HG03060 (cell line): ENCODE results near the gene FADS1.

Source experiments
- ATAC-seq: cut with Tn5 transposase; IDR thresholded peaks from one replicate; pipeline ENCODE4 v1.9.1; 2021; ENCODE audit warnings: low read depth, moderate number of reproducible peaks; ENCODE audit not compliant: unreplicated experiment

FADS1 gene

DNA sequence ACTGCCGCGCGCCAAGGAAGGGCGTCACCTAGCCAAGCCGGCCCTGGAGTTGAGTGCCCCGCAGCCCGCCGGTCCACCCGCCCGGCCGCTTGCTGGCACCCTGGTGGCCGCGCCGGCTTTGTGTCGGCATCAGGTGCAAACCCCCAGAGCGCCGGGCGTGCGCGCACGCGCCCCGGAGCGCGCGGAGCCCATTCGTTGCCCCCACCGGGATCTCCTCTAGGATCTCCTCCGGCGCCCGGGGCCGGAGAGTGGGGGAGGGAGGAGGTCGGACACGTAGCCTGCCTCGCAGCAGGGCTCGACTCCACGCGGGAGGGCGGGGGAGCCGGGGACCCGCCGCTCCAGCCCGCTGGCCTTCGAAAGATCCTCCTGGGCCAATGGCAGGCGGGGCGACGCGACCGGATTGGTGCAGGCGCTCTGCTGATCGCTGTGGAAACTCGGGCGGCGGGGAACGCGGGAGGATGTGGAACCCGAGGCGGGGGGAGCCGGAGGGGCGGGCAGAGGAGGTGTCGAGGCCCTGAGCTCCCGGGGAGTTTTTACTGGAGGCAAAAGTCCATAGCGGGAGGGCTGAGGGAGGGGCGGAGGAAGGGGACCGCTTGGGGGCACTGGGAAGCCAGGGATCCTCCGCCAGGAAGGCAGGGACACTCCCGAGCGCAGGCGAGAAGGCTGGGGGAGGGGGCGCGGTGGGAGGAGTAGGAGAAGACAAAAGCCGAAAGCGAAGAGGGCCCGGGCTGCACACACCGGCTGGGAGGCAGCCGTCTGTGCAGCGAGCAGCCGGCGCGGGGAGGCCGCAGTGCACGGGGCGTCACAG is 11.0 kb upstream of the FADS1 start, which contains the start of gene FADS2:
FADS2 (plus strand) TSS at position 730 of the 808 bp plus-strand sequence. CDS start 91 bp downstream, outside the sequence.
- no peak for ATAC-seq

- no peak for ATAC-seq
These were observed 10.2 kb upstream of the FADS1 start for GRCh38 chr11:61826930-61827570.

DNA sequence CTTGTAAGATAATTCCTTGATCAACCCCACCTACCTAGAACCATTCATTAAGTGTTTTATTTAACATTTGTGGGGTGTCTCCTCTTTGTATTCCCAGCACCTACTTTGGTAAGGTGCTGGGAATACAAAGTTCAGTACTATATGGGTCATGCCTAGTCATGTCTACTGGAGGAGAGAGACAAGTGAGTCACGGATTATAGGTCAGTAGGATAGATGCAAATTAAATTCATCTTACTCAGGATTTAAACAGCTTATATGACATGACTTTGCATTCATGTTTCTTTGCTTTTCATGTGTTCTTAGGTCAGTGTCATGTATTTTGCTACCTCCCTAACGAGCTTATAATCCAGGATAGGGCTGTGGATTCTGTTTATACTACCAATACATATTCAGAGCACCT is 3.4 kb upstream of the FADS1 start:
- no peak for ATAC-seq

- ATAC-seq, result no peak
These were observed 834 bp upstream of the FADS1 start for GRCh38 chr11:61817471-61818202.

DNA sequence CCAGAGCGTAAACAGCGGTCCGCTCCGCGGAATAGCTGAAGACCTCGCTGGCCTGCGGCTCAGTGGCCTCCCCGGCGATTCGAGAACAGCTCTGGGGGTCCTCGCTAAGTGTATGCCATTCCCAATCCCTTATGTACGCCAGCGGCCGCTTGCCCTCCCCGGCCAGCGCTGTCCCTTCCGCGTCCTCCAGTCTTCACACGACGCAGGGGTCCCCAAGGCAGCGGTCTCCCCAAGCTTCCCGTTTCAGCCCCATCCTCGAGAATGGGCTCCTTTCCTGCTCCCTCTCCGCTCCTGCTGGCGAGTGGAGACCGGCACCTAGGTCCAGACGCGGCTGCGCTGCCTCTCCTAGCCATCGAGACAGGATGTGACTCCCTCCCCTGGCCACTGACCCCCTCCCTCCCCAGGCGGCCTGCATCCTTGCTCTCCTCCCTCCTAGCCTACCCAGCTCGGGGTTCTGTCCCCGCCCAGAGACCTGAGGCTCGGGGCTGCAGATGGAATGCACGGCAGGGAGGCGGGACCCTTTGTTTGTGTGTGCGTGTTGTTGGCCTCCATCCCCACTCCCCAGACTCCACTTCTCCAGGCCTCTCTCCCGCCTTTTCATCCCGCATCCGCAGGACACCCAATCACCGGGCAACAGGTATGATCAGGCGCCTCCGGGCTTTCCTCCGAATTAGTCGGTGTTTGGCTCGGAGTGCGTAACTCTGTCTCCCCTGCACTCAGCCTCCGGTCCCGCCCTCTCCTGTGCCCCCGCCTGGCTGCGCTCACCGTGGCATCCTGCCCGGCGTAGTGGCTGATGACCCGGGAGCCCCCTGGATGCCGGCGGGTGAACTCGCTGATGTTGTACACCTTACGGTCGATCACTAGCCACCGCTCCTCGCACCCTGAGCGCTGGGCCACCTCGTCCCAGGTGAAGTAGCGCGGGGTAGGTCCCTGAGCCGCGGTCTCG is 740 bp downstream of the FADS1 start:
- ATAC-seq, result no peak

DNA sequence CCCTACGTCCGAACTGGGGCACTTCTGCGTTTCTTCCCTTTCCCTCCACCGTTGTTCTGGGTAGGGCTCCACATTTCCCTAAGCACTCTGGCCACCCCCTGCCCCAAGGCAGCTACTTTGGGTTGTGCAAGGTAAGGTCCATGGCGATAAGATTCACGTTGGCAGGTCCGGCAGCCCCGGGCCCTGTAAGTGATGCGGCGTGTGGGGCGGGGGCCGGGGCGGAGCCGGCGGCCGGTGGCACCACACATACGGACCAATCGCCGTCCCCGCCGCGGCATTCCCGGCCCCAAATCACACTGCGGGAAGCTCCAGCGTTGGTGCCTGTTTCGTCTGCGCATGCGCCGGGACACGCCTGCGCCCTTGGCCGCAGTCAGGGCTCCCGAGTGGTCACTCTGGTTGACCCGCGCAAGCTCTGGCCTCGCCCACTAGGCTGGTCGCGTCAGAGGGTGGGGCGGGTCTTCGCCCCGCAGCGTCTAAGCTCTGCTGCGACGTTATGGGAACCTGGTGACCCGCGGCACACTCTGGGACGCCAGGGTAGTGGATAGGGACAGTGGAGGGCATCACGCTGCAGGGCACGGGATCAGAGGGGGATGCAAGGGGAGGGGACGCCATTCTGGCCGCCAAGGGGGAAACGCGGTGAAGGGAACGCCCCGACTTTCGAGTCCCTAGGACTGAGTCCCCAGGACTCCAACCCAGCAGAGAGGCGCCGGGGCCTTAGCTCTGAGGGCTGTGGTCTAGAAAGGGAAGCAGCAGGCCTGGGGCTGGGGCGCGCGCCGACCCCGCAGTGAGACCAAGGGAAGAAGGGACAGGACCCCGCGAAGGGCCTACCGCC is 1.6 kb downstream of the FADS1 start:
- ATAC-seq, result no peak

DNA sequence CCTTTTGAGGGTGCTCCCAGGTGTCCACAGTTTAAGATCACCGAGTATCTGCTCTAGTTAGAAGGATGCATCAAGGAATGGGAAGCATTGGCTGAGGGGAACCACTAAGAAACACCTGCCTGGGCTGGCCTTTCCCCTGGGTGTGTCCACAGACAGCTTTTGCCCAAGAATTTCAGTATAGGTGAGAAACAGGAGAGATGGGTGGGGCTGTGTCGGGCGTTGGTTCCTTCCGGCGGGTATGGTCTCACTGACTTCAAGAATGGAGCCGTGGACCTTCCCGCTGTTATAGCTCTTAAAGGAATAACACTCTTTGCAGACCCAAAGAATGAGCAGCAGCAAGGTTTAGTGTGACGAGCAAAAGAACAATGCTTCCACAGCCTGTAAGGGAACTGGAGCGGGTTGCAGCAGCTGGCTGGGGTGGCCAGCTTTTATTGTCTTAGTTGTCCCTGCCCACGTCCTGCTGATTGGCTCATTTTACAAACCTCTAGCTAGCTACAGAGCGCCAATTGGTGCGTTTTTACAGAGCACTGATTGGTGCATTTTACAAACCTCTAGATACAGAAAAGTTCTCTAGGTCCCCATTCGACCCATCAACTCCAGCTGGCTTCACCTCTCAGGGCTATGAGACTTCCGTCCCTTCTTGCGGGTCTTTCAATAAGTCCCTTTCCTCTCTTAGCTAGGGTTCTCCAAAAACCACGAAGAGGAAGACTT is 2.4 kb downstream of the FADS1 start:
- ATAC-seq, result no peak

GRCh38 chr11:61812736-61813411 is 3.9 kb downstream of the FADS1 start:
- ATAC-seq, result no peak

DNA sequence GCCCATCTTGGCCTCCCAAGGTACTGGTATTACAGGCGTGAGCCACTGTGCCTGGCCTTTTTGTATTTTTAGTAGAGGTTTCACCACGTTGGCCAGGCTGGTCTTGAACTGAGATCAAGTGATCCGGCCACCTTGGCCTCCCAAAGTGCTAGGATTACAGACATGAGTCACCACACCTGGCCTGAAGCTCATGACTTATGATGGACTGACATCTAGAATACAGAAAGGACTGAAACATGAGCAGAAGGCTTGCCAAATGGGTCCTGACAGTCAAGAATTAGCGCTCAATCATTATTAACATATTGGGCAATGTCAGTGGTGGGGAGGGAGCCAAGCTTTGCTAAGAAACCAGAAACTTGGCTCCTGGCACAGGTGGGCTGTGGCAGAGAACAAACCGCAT is 5.0 kb downstream of the FADS1 start:
- ATAC-seq, result no peak

DNA sequence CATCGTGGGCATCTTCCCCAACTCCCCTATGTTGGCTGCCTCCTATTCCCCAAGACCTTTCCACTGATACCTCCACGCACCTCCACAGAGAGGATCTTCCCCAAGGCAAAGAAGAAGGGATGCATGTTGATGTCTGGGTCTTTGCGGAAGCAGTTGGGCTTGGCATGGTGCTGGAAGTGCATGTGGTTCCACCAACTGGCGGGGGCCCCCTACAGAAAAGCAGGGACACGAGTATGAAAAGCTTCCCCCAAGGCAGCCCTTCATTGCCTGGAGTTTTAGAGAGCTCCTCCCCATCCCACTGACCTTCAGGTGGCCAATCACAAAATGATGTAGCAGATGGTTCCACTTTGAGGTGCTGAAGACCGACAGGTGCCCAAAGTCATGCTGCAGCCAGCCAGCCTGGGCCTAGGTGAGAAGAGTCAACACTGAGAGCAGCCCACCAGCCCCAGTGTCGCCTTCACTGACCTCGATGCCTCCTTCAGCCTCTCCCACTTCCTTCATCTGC is 6.1 kb downstream of the FADS1 start:
- no peak for ATAC-seq

- no peak for ATAC-seq
These were observed 10.0 kb downstream of the FADS1 start for GRCh38 chr11:61806785-61807184.

GRCh38 chr11:61805146-61805545 is 11.7 kb downstream of the FADS1 start:
- ATAC-seq, result no peak

- ATAC-seq, result no peak
These were observed 12.7 kb downstream of the FADS1 start for GRCh38 chr11:61803889-61804647.

DNA sequence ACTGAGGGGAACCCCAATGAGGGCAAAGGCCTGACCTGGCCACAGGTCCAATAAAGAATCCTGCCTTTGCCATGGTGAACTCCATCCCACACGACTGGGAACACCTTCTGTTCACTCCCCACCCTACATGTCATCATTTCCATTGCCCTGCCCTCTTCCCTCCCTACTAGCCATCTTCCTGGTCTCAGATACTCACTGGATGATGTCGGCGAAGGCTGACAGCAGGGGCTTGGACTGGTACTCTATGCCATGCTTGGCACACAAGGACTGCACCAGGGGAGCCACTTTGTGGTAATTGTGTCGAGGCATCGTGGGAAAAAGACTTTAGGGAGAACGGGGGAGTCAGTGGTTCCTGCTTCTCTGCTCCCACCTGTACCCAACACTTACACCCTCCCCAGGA is 14.2 kb downstream of the FADS1 start:
- ATAC-seq, result no peak

GRCh38 chr11:61800331-61801281 is 16.2 kb downstream of the FADS1 start:
- no peak for ATAC-seq

DNA sequence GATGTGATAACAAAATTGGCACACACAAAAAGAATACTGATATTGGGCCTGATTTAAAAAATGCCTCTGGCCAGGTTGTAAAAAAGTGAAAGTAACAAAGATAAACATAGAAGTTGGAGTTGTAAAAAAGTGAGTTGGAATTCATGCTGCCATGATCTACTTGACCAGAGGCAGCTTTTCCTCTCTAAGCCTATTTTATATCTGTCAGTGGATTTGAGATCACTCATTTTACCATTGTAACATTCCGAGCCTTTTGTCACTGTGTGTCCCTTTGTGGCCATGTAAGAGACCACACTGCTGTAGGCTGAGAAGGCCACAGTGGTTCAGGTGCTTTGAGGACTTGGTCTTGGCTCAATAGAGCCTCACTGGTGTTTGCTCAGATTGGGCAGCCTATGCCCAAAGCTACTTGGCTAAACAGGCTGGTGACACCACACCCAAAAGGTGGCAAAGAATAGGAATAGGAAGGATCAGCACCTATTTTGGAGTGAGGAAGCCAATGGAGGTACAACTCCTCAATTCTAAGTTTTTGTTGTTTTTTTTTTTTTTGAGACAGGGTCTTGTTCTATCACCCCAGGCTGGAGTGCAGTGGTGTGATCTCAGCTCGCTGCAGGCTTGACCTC is 17.0 kb downstream of the FADS1 start:
- no peak for ATAC-seq
